A549 (cell line): ENCODE data around the gene POLR1B. TPM values are rescaled to one million over a fixed set of nuclear protein-coding genes. Genes with fewer than 3 reads are reported as not detected.

Source experiments
- ATAC-seq, 2 experiments: fragments of 200-7000 bp in 1 of 2; fragments of >200 bp in 1 of 2; cut with Nextera tagmentation in 1 of 2; cut with Tn5 transposase in 1 of 2; 3 replicates each; pipeline versions ENCODE4 v1.8.0 to v1.9.1; 2018 to 2020; ENCODE audit warnings: mild to moderate bottlenecking in 1 of 2, moderate library complexity in 1 of 2
- CTCF ChIA-PET: fragments of 300-600 bp; sonication (Branson Sonifier 250); formaldehyde crosslinking; extraction: SDS; loops from one replicate; lab custom pipeline; 2021; ENCODE audit warnings: antibody characterized with exemption, inconsistent platforms; lab: Yijun Ruan, JAX
- POLR2A ChIA-PET: fragments of 350-600 bp; formaldehyde crosslinking; extraction: SDS; loops from one replicate; lab custom pipeline; 2021; ENCODE audit warnings: antibody characterized with exemption, inconsistent platforms; lab: Yijun Ruan, JAX
- DNase-seq, 2 experiments: peaks; one replicate each; pipeline versions ENCODE4 v3.0.0 to v3.0.0-alpha.2; 2011 to 2016; ENCODE audit warnings: low read depth in 1 of 2, low spot score in 1 of 2
- FAIRE-seq: peaks from 2 replicates; lab custom pipeline; 2011; peaks lifted over from hg19 to GRCh38; lab: Jason Lieb, UNC
- H3K27ac ChIP-seq, 2 experiments: fragments of >200 bp; sonication (Bioruptor Twin); formaldehyde crosslinking; 3 replicates each; pipeline ENCODE4 v1.5.1; 2016 to 2017
- H3K4me1 ChIP-seq: fragments of >200 bp; sonication (Bioruptor Twin); formaldehyde crosslinking; 3 replicates; pipeline ENCODE4 v1.6.1; 2016
- H3K4me2 ChIP-seq: fragments of >200 bp; sonication (Bioruptor Twin); formaldehyde crosslinking; 3 replicates; pipeline ENCODE4 v1.6.1; 2016
- H3K4me3 ChIP-seq: fragments of >200 bp; sonication (Bioruptor Twin); formaldehyde crosslinking; 3 replicates; pipeline ENCODE4 v1.5.1; 2016
- H3K9me3 ChIP-seq: fragments of >200 bp; sonication (Bioruptor Twin); formaldehyde crosslinking; 3 replicates; pipeline ENCODE4 v1.6.1; 2016
- ATOH8 ChIP-seq: fragments of 250-450 bp; sonication (Bioruptor Pico); IDR thresholded peaks from 2 replicates; pipeline ENCODE4 v1.5.0; 2020; ENCODE audit warnings: low read depth, mild to moderate bottlenecking, moderate library complexity
- CEBPB ChIP-seq, 2 experiments: fragments of >200 bp in 1 of 2; sonication (Bioruptor Twin) in 1 of 2; formaldehyde crosslinking in 1 of 2; IDR thresholded peaks; 2 replicates each; pipeline ENCODE4 v1.6.1; 2012 to 2016
- CTCF ChIP-seq: fragments of >200 bp; sonication (Bioruptor Twin); formaldehyde crosslinking; IDR thresholded peaks from 3 replicates; pipeline ENCODE4 v1.5.1; 2016
- EHF ChIP-seq: fragments of 250-450 bp; sonication (Bioruptor Pico); IDR thresholded peaks from 2 replicates; pipeline ENCODE4 v1.5.0; 2020; ENCODE audit warnings: mild to moderate bottlenecking
- FOSB ChIP-seq: fragments of 250-450 bp; sonication (Bioruptor Pico); IDR thresholded peaks from 2 replicates; pipeline ENCODE4 v1.5.0; 2020; ENCODE audit warnings: mild to moderate bottlenecking, moderate library complexity
- HOXB13 ChIP-seq: fragments of 250-450 bp; sonication (Bioruptor Pico); IDR thresholded peaks from 2 replicates; pipeline ENCODE4 v1.5.0; 2020; ENCODE audit warnings: low read depth, mild to moderate bottlenecking, moderate library complexity
- JUN ChIP-seq, 2 experiments: fragments of >200 bp; sonication (Bioruptor Twin); formaldehyde crosslinking; IDR thresholded peaks; 2 replicates in 1 of 2; 3 replicates in 1 of 2; pipeline ENCODE4 v1.6.1; 2016 to 2017
- MAFK ChIP-seq: fragments of 450-650 bp; IDR thresholded peaks from 2 replicates; pipeline ENCODE4 v1.6.1; 2014; ENCODE audit not compliant: partially characterized antibody
- POLR2A ChIP-seq: IDR thresholded peaks from 2 replicates; pipeline ENCODE4 v1.6.1; 2012; ENCODE audit warnings: mild to moderate bottlenecking, low read length
- RAD21 ChIP-seq, 2 experiments: fragments of >200 bp in 1 of 2; sonication (Bioruptor Twin) in 1 of 2; formaldehyde crosslinking in 1 of 2; IDR thresholded peaks in 1 of 2; conservative IDR thresholded peaks in 1 of 2; 2 replicates in 1 of 2; 3 replicates in 1 of 2; pipeline ENCODE4 v1.6.1; 2012 to 2018; ENCODE audit warnings: inconsistent platforms in 1 of 2
- RNF2 ChIP-seq: fragments of 200-600 bp; sonication (generic); IDR thresholded peaks from 2 replicates; pipeline ENCODE4 v1.6.1; 2016; ENCODE audit warnings: low read depth, mild to moderate bottlenecking, antibody characterized with exemption, moderate library complexity, borderline replicate concordance
- SREBF2 ChIP-seq: fragments of 450-650 bp; IDR thresholded peaks from 2 replicates; pipeline ENCODE4 v1.6.1; 2014; ENCODE audit warnings: mild to moderate bottlenecking, moderate library complexity
- ZC3H11A ChIP-seq: fragments of 450-650 bp; IDR thresholded peaks from 2 replicates; pipeline ENCODE4 v1.6.1; 2014; ENCODE audit warnings: antibody characterized with exemption, mild to moderate bottlenecking
- ZNF302 ChIP-seq: fragments of 250-450 bp; sonication (Bioruptor Pico); IDR thresholded peaks from 2 replicates; pipeline ENCODE4 v1.9.0; 2021; ENCODE audit warnings: inconsistent platforms, mild to moderate bottlenecking, moderate library complexity
- ZSCAN20 ChIP-seq: fragments of 250-450 bp; sonication (Bioruptor Pico); IDR thresholded peaks from 2 replicates; pipeline ENCODE4 v1.8.0; 2022; ENCODE audit warnings: mild to moderate bottlenecking, moderate library complexity
- WGBS: methylation state at CpG from one replicate; pipeline ENCODE4 v1.1.6; 2017; ENCODE audit errors: missing lambda C conversion rate; 5-methylcytosine and 5-hydroxymethylcytosine counted together
- polyA plus RNA-seq, 4 experiments: library from polyadenylated mRNA; depleted of rRNA in 3 of 4; stranded (reverse); fragments of >200 nt; fragmentation: RNase III in 1 of 4; extraction: RNeasy Plus Mini Kit Qiagen cat#74134 plus additional on column Dnase treatment in 1 of 4; gene quantifications; 2 replicates in 3 of 4; 3 replicates in 1 of 4; pipeline ENCODE4 v1.2.3, GENCODE V29; 2011 to 2017
- TF ChIP-seq, protein P1 (sequence below): fragments of 450-650 bp; IDR thresholded peaks from 2 replicates; pipeline ENCODE4 v1.6.1; 2014; ENCODE audit warnings: antibody characterized with exemption
- TF ChIP-seq, protein P2 (sequence below): fragments of 200-600 bp; sonication (generic); IDR thresholded peaks from 2 replicates; pipeline ENCODE4 v1.6.1; 2016; ENCODE audit warnings: antibody characterized with exemption, mild to moderate bottlenecking, moderate library complexity
- TF ChIP-seq, protein P3 (sequence below): IDR thresholded peaks from 2 replicates; pipeline ENCODE4 v1.6.1; 2012
- TF ChIP-seq, protein P4 (sequence below): fragments of >200 bp; sonication (Bioruptor Twin); formaldehyde crosslinking; IDR thresholded peaks from 3 replicates; pipeline ENCODE4 v1.6.1; 2016

The POLR1B gene
- polyA plus RNA-seq, 2 of the 4 experiments (the other 2 are of a cell fraction) = 18.9 to 41.2 TPM

- CTCF ChIA-PET = interaction anchor here (0.6 to 1.4 kb wide), 3 partner anchors 33 to 764 kb away, joined by 3 to 4 read pairs (median 4); no protein-coding TSS in a partner anchor
- DNase-seq = no peak
- no peaks in the 10 kb centered on the region for H3K9me3 ChIP-seq
- 94% methylated on average over 6 of the region's 6 CpGs for WGBS
- ATAC-seq = no peak
- H3K4me2 ChIP-seq = no peak overlapping the region
- peaks cover 23% of the 10 kb centered on the region for H3K4me1 ChIP-seq
- no peak overlapping the region for H3K27ac ChIP-seq
- TF ChIP-seq SREBF2 = no peak
- TF ChIP-seq, protein P1, sequence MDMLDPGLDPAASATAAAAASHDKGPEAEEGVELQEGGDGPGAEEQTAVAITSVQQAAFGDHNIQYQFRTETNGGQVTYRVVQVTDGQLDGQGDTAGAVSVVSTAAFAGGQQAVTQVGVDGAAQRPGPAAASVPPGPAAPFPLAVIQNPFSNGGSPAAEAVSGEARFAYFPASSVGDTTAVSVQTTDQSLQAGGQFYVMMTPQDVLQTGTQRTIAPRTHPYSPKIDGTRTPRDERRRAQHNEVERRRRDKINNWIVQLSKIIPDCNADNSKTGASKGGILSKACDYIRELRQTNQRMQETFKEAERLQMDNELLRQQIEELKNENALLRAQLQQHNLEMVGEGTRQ = no peak
- TF ChIP-seq POLR2A = no peak
- no peak for TF ChIP-seq FOSB (CRISPR knock-in tag)
- TF ChIP-seq CEBPB (IDR thresholded peaks at IDR 0.05) = no peak
- no peak for TF ChIP-seq HOXB13 (CRISPR knock-in tag)
- no peak for TF ChIP-seq JUN (IDR thresholded peaks at IDR 0.05)
- no peak for TF ChIP-seq RAD21 (conservative IDR thresholded peaks at IDR 0.05 in 1 of 2, IDR thresholded peaks at IDR 0.05 in 1 of 2)
- no peak for TF ChIP-seq ZSCAN20
- TF ChIP-seq, protein P2, sequence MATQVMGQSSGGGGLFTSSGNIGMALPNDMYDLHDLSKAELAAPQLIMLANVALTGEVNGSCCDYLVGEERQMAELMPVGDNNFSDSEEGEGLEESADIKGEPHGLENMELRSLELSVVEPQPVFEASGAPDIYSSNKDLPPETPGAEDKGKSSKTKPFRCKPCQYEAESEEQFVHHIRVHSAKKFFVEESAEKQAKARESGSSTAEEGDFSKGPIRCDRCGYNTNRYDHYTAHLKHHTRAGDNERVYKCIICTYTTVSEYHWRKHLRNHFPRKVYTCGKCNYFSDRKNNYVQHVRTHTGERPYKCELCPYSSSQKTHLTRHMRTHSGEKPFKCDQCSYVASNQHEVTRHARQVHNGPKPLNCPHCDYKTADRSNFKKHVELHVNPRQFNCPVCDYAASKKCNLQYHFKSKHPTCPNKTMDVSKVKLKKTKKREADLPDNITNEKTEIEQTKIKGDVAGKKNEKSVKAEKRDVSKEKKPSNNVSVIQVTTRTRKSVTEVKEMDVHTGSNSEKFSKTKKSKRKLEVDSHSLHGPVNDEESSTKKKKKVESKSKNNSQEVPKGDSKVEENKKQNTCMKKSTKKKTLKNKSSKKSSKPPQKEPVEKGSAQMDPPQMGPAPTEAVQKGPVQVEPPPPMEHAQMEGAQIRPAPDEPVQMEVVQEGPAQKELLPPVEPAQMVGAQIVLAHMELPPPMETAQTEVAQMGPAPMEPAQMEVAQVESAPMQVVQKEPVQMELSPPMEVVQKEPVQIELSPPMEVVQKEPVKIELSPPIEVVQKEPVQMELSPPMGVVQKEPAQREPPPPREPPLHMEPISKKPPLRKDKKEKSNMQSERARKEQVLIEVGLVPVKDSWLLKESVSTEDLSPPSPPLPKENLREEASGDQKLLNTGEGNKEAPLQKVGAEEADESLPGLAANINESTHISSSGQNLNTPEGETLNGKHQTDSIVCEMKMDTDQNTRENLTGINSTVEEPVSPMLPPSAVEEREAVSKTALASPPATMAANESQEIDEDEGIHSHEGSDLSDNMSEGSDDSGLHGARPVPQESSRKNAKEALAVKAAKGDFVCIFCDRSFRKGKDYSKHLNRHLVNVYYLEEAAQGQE = no peak
- TF ChIP-seq, protein P3, sequence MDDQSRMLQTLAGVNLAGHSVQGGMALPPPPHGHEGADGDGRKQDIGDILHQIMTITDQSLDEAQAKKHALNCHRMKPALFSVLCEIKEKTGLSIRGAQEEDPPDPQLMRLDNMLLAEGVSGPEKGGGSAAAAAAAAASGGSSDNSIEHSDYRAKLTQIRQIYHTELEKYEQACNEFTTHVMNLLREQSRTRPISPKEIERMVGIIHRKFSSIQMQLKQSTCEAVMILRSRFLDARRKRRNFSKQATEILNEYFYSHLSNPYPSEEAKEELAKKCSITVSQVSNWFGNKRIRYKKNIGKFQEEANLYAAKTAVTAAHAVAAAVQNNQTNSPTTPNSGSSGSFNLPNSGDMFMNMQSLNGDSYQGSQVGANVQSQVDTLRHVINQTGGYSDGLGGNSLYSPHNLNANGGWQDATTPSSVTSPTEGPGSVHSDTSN = no peak
- no peak for TF ChIP-seq RNF2
- TF ChIP-seq, protein P4, sequence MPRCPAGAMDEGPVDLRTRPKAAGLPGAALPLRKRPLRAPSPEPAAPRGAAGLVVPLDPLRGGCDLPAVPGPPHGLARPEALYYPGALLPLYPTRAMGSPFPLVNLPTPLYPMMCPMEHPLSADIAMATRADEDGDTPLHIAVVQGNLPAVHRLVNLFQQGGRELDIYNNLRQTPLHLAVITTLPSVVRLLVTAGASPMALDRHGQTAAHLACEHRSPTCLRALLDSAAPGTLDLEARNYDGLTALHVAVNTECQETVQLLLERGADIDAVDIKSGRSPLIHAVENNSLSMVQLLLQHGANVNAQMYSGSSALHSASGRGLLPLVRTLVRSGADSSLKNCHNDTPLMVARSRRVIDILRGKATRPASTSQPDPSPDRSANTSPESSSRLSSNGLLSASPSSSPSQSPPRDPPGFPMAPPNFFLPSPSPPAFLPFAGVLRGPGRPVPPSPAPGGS = no peak
- TF ChIP-seq EHF (CRISPR knock-in tag) = no peak
- TF ChIP-seq ZNF302 (CRISPR knock-in tag) = no peak
- TF ChIP-seq CTCF = no peak
- TF ChIP-seq ATOH8 (CRISPR knock-in tag) = no peak
- TF ChIP-seq ZC3H11A = no peak
- no peak for TF ChIP-seq MAFK
- TF ChIP-seq, all 56 proteins: peak for 0
- FAIRE-seq = no peak
- H3K4me3 ChIP-seq = no peak overlapping the region
- POLR2A ChIA-PET = no interaction called here
Measured at GRCh38 chr2:112618383-112618782, 76.1 kb downstream of the POLR1B start.
